ENCODE results near the gene KIRREL3.

GRCh38 chr11:126495281-126496220, 505.0 kb downstream of the KIRREL3 start:
- no peak for TF ChIP-seq POLR2AphosphoS5 (IDR thresholded peaks at IDR 0.05; ENCODE audit: low read depth)
- TF ChIP-seq, protein P1, sequence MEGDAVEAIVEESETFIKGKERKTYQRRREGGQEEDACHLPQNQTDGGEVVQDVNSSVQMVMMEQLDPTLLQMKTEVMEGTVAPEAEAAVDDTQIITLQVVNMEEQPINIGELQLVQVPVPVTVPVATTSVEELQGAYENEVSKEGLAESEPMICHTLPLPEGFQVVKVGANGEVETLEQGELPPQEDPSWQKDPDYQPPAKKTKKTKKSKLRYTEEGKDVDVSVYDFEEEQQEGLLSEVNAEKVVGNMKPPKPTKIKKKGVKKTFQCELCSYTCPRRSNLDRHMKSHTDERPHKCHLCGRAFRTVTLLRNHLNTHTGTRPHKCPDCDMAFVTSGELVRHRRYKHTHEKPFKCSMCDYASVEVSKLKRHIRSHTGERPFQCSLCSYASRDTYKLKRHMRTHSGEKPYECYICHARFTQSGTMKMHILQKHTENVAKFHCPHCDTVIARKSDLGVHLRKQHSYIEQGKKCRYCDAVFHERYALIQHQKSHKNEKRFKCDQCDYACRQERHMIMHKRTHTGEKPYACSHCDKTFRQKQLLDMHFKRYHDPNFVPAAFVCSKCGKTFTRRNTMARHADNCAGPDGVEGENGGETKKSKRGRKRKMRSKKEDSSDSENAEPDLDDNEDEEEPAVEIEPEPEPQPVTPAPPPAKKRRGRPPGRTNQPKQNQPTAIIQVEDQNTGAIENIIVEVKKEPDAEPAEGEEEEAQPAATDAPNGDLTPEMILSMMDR (IDR thresholded peaks at IDR 0.05; ENCODE audit: insufficient read depth, low read length), result no peak

All from HL-60 (cell line).